Ramos (cell line): Measurements from ENCODE around the gene TMPRSS3.

Experiments
- in situ Hi-C: fragments of 300-500 bp; cut with MboI; formaldehyde crosslinking; loops from one replicate; pipeline ENCODE4 v1.14.3; 2022; ENCODE audit warnings: low sequenced_read_pairs; ENCODE audit not compliant: unreplicated experiment

The TMPRSS3 gene

GRCh38 chr21:42395905-42396651, at the start of gene TMPRSS3:
Gene TMPRSS3, minus strand, starts transcription at chr21:42396052. Its CDS starts 635 bp downstream, at chr21:42395417.
- in situ Hi-C loops, result loop anchor here (25.0 kb wide), 1 partner anchor 341 kb away; no protein-coding TSS in a partner anchor

GRCh38 chr21:42445311-42445710, 49.5 kb upstream of the TMPRSS3 start:
- in situ Hi-C loops, result loop anchor here (10.0 to 25.0 kb wide), 2 partner anchors 131 to 833 kb away; partner anchors contain the start of gene TFF3

- in situ Hi-C loops, result loop anchor here (10.0 to 25.0 kb wide), 2 partner anchors 130 to 832 kb away; partner anchors contain the start of gene TFF3
Observed at GRCh38 chr21:42444745-42445059, 48.9 kb upstream of the TMPRSS3 start.

- in situ Hi-C loops, result loop anchor here (10.0 to 25.0 kb wide), 2 partner anchors 129 to 832 kb away; partner anchors contain the start of gene TFF3
Observed at GRCh38 chr21:42443876-42444744, 48.3 kb upstream of the TMPRSS3 start.

GRCh38 chr21:42443181-42443785, 47.4 kb upstream of the TMPRSS3 start:
- in situ Hi-C loops, result loop anchor here (10.0 to 25.0 kb wide), 2 partner anchors 128 to 831 kb away; partner anchors contain the start of gene TFF3

- in situ Hi-C loops, result loop anchor here (10.0 to 25.0 kb wide), 2 partner anchors 127 to 830 kb away; partner anchors contain the start of gene TFF3
Observed at GRCh38 chr21:42441963-42442362, 46.1 kb upstream of the TMPRSS3 start.

GRCh38 chr21:42440187-42440792, 44.4 kb upstream of the TMPRSS3 start:
- in situ Hi-C loops, result loop anchor here (10.0 to 25.0 kb wide), 2 partner anchors 125 to 828 kb away; partner anchors contain the start of gene TFF3

GRCh38 chr21:42439284-42440186, 43.7 kb upstream of the TMPRSS3 start:
- in situ Hi-C loops, result loop anchor here (10.0 to 25.0 kb wide), 2 partner anchors 125 to 827 kb away; partner anchors contain the start of gene TFF3

GRCh38 chr21:42438316-42439205, 42.7 kb upstream of the TMPRSS3 start:
- in situ Hi-C loops, result loop anchor here (25.0 kb wide), 1 partner anchor 826 kb away; no protein-coding TSS in a partner anchor

- in situ Hi-C loops, result loop anchor here (25.0 kb wide), 1 partner anchor 825 kb away; no protein-coding TSS in a partner anchor
Observed at GRCh38 chr21:42437786-42438185, 41.9 kb upstream of the TMPRSS3 start.

GRCh38 chr21:42436914-42437313, 41.1 kb upstream of the TMPRSS3 start:
- in situ Hi-C loops, result loop anchor here (25.0 kb wide), 1 partner anchor 825 kb away; no protein-coding TSS in a partner anchor

- in situ Hi-C loops, result loop anchor here (25.0 kb wide), 1 partner anchor 824 kb away; no protein-coding TSS in a partner anchor
Observed at GRCh38 chr21:42435833-42436232, 40.0 kb upstream of the TMPRSS3 start.

- in situ Hi-C loops, result loop anchor here (25.0 kb wide), 1 partner anchor 823 kb away; no protein-coding TSS in a partner anchor
Observed at GRCh38 chr21:42435401-42435800, 39.5 kb upstream of the TMPRSS3 start.

- in situ Hi-C loops, result loop anchor here (25.0 kb wide), 1 partner anchor 823 kb away; no protein-coding TSS in a partner anchor
Observed at GRCh38 chr21:42434884-42435283, 39.0 kb upstream of the TMPRSS3 start.

- in situ Hi-C loops, result loop anchor here (25.0 kb wide), 1 partner anchor 822 kb away; no protein-coding TSS in a partner anchor
Observed at GRCh38 chr21:42433946-42434551, 38.2 kb upstream of the TMPRSS3 start.

- in situ Hi-C loops, result loop anchor here (25.0 kb wide), 1 partner anchor 820 kb away; no protein-coding TSS in a partner anchor
Observed at GRCh38 chr21:42432695-42433094, 36.8 kb upstream of the TMPRSS3 start.

- in situ Hi-C loops, result loop anchor here (25.0 kb wide), 1 partner anchor 819 kb away; no protein-coding TSS in a partner anchor
Observed at GRCh38 chr21:42431196-42431595, 35.3 kb upstream of the TMPRSS3 start.
